ENCODE results near the gene TEF. TPM values are rescaled to one million over a fixed set of nuclear protein-coding genes. Genes with fewer than 3 reads are reported as not detected.

TEF gene
- polyA plus RNA-seq, 1 donor (not counting 4 experiments of a cell fraction or from before 2014, with no cell fraction given), result 12.4 TPM

- Histone ChIP-seq H2AFZ (ENCODE audit: control insufficient read depth, low read length) (no peak overlapping the region), H3K27ac (ENCODE audit: control insufficient read depth, insufficient read depth, low read length) (no peak overlapping the region), H3K4me1 (ENCODE audit: control insufficient read depth, extremely low read depth, insufficient read depth, low read length) (peaks cover 24% of the 10 kb centered on the region), H3K9me1 (ENCODE audit: control insufficient read depth, extremely low read depth, insufficient read depth, low read length) (peaks cover 3% of the 10 kb centered on the region), H3K4me2 (ENCODE audit: control insufficient read depth, extremely low read depth, insufficient read depth, low read depth, low read length) (no peak overlapping the region), H3K9me3 (ENCODE audit: control insufficient read depth, low read depth, low read length) (no peaks in the 10 kb centered on the region), H4K20me1 (ENCODE audit: control insufficient read depth, extremely low read depth, insufficient read depth, low read length) (no peaks in the 10 kb centered on the region), H3K4me3 (ENCODE audit: control insufficient read depth in 2 of 3, extremely low read depth in 1 of 3, insufficient read depth in 2 of 3, low read depth in 1 of 3, low read length in 3 of 3) (no peak overlapping the region), H3K9ac (ENCODE audit: control insufficient read depth, extremely low read depth, insufficient read depth, low read length) (no peak overlapping the region), H3K79me2 (ENCODE audit: control insufficient read depth, insufficient read depth, low read length) (no peaks in the 10 kb centered on the region), H3K27me3 (ENCODE audit: control insufficient read depth, extremely low read depth, insufficient read depth, low read length) (peaks cover 40% of the 10 kb centered on the region), H3K36me3 (ENCODE audit: control insufficient read depth in 2 of 2, extremely low read depth in 1 of 2, insufficient read depth in 2 of 2, low read length in 2 of 2) (no peaks in the 10 kb centered on the region)
- DNase-seq (ENCODE audit: low read depth, low spot score) (no peak), FAIRE-seq (peak; percentile 43)
- TF ChIP-seq EZH2 (IDR thresholded peaks at IDR 0.05; ENCODE audit: low read length) (no peak), CTCF (optimal IDR thresholded peaks at IDR 0.05 in 1 of 3, IDR thresholded peaks at IDR 0.05 in 1 of 3, conservative IDR thresholded peaks at IDR 0.05 in 1 of 3; ENCODE audit: extremely low read depth in 1 of 3, insufficient read depth in 2 of 3, low read length in 3 of 3) (no peak)
- dilution Hi-C loops (cut with MboI; ENCODE audit: extremely low pct_ligation_motif_present, low sequenced_read_pairs), result no loop called here
Observed at GRCh38 chr22:41369424-41369745, 12.4 kb upstream of the TEF start.

- H4K20me1 ChIP-seq (ENCODE audit: control insufficient read depth, extremely low read depth, insufficient read depth, low read length), result no peaks in the 10 kb centered on the region
- no peak for DNase-seq (ENCODE audit: low read depth, low spot score)
- peaks cover 24% of the 10 kb centered on the region for H3K4me1 ChIP-seq (ENCODE audit: control insufficient read depth, extremely low read depth, insufficient read depth, low read length)
- TF ChIP-seq CTCF (optimal IDR thresholded peaks at IDR 0.05 in 1 of 3, IDR thresholded peaks at IDR 0.05 in 1 of 3, conservative IDR thresholded peaks at IDR 0.05 in 1 of 3; ENCODE audit: extremely low read depth in 1 of 3, insufficient read depth in 2 of 3, low read length in 3 of 3) (no peak), EZH2 (IDR thresholded peaks at IDR 0.05; ENCODE audit: low read length) (no peak)
- no peaks in the 10 kb centered on the region for H3K79me2 ChIP-seq (ENCODE audit: control insufficient read depth, insufficient read depth, low read length)
- no peaks in the 10 kb centered on the region for H3K9me3 ChIP-seq (ENCODE audit: control insufficient read depth, low read depth, low read length)
- H2AFZ ChIP-seq (ENCODE audit: control insufficient read depth, low read length), result no peak overlapping the region
- H3K27me3 ChIP-seq (ENCODE audit: control insufficient read depth, extremely low read depth, insufficient read depth, low read length), result peaks cover 40% of the 10 kb centered on the region
- H3K9me1 ChIP-seq (ENCODE audit: control insufficient read depth, extremely low read depth, insufficient read depth, low read length), result peaks cover 3% of the 10 kb centered on the region
- no peak overlapping the region for H3K4me3 ChIP-seq (ENCODE audit: control insufficient read depth in 2 of 3, extremely low read depth in 1 of 3, insufficient read depth in 2 of 3, low read depth in 1 of 3, low read length in 3 of 3)
- no peak for FAIRE-seq
- H3K9ac ChIP-seq (ENCODE audit: control insufficient read depth, extremely low read depth, insufficient read depth, low read length), result no peak overlapping the region
- H3K4me2 ChIP-seq (ENCODE audit: control insufficient read depth, extremely low read depth, insufficient read depth, low read depth, low read length), result no peak overlapping the region
- H3K36me3 ChIP-seq (ENCODE audit: control insufficient read depth in 2 of 2, extremely low read depth in 1 of 2, insufficient read depth in 2 of 2, low read length in 2 of 2), result no peaks in the 10 kb centered on the region
- H3K27ac ChIP-seq (ENCODE audit: control insufficient read depth, insufficient read depth, low read length), result no peak overlapping the region
- dilution Hi-C loops (cut with MboI; ENCODE audit: extremely low pct_ligation_motif_present, low sequenced_read_pairs), result no loop called here
Observed at GRCh38 chr22:41369837-41370236, 11.9 kb upstream of the TEF start.
